MM.1S (cell line): Measurements from ENCODE around the gene WNT5A.

Experiments
- DNase-seq: peaks from one replicate; pipeline ENCODE4 v3.0.0-alpha.2; 2015
- H2AFZ ChIP-seq: fragments of 300-600 bp; sonication (generic); 2 replicates; pipeline ENCODE4 v1.6.0; 2016; ENCODE audit warnings: antibody characterized with exemption, low read length
- H3F3A ChIP-seq: fragments of 300-600 bp; sonication (generic); 2 replicates; pipeline ENCODE4 v1.6.1; 2016; ENCODE audit warnings: mild to moderate bottlenecking, antibody characterized with exemption, low read length, moderate library complexity, mixed read lengths; ENCODE audit not compliant: insufficient read depth
- H3K27ac ChIP-seq: fragments of 300-600 bp; sonication (generic); 2 replicates; pipeline ENCODE4 v1.5.1; 2016; ENCODE audit warnings: mild to moderate bottlenecking, low read length
- H3K27me3 ChIP-seq: fragments of 300-600 bp; sonication (generic); replicated peaks from 2 replicates; pipeline ENCODE4 v1.6.0; 2016; ENCODE audit warnings: low read length; ENCODE audit not compliant: insufficient read depth
- H3K36me3 ChIP-seq: fragments of 300-600 bp; sonication (generic); replicated peaks from 2 replicates; pipeline ENCODE4 v1.6.1; 2016; ENCODE audit warnings: mild to moderate bottlenecking, low read length, mixed read lengths; ENCODE audit not compliant: insufficient read depth
- H3K4me1 ChIP-seq: fragments of 300-600 bp; sonication (generic); 2 replicates; pipeline ENCODE4 v1.6.1; 2016; ENCODE audit warnings: low read length, mixed read lengths
- H3K4me2 ChIP-seq: fragments of 300-600 bp; sonication (generic); 2 replicates; pipeline ENCODE4 v1.6.0; 2016; ENCODE audit warnings: low read depth, low read length
- H3K4me3 ChIP-seq: fragments of 300-600 bp; sonication (generic); 2 replicates; pipeline ENCODE4 v1.5.1; 2016; ENCODE audit warnings: low read length, mixed read lengths
- H3K79me2 ChIP-seq: fragments of 300-600 bp; sonication (generic); 2 replicates; pipeline ENCODE4 v1.6.1; 2016; ENCODE audit warnings: mixed run types, low read length, mixed read lengths
- H3K9ac ChIP-seq: fragments of 300-600 bp; sonication (generic); 2 replicates; pipeline ENCODE4 v1.6.1; 2016; ENCODE audit warnings: low read length, mixed read lengths
- H3K9me2 ChIP-seq: fragments of 300-600 bp; sonication (generic); replicated peaks from 2 replicates; pipeline ENCODE4 v1.6.1; 2016; ENCODE audit warnings: mild to moderate bottlenecking, low read length, mixed read lengths; ENCODE audit not compliant: insufficient read depth
- H3K9me3 ChIP-seq: fragments of 300-600 bp; sonication (generic); replicated peaks from 2 replicates; pipeline ENCODE4 v1.6.1; 2016; ENCODE audit warnings: mild to moderate bottlenecking, low read length, mixed read lengths; ENCODE audit not compliant: insufficient read depth
- H4K20me1 ChIP-seq: fragments of 300-600 bp; sonication (generic); 2 replicates; pipeline ENCODE4 v1.6.1; 2016; ENCODE audit warnings: mild to moderate bottlenecking, low read length, moderate library complexity, mixed read lengths; ENCODE audit not compliant: insufficient read depth
- EZH2 ChIP-seq: fragments of 300-600 bp; sonication (generic); optimal IDR thresholded peaks from 2 replicates; pipeline ENCODE3; 2017; ENCODE audit warnings: low read depth, mild to moderate bottlenecking, antibody characterized with exemption, low read length, mixed read lengths
- EZH2phosphoT487 ChIP-seq: fragments of 300-600 bp; sonication (generic); IDR thresholded peaks from 2 replicates; pipeline ENCODE4 v1.6.1; 2018; ENCODE audit warnings: antibody characterized with exemption, low read length
- TF ChIP-seq, protein P1 (sequence below): fragments of 300-600 bp; sonication (generic); IDR thresholded peaks from 2 replicates; pipeline ENCODE4 v1.5.1; 2016; ENCODE audit warnings: antibody characterized with exemption, low read length, mixed read lengths

Gene WNT5A

DNA sequence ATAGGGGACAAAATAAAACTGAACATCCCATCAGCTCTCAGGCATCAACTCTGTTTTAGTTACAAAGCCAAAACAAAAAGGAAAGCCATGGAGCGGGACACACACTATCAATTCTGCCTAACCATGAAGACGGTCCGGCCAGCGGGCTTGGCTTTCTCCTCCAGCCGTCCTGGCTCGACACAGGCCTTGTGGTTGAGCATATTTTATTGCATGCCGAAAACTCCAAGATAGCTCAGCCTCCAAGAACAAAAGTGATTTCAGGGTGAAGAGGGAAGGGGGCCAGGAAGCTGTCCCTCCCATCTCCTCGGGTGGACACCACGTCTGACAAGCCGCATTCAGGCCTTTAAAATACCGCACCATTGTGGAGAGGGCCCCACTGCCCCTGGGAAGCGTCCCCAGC is 31.2 kb downstream of the WNT5A start:
- Histone ChIP-seq H3K36me3 (no peaks in the 10 kb centered on the region), H3K4me3 (no peak overlapping the region), H3K9me3 (no peaks in the 10 kb centered on the region), H3K4me2 (no peak overlapping the region), H3K79me2 (no peaks in the 10 kb centered on the region), H2AFZ (no peak overlapping the region), H3K9ac (no peak overlapping the region), H3K9me2 (no peaks in the 10 kb centered on the region), H4K20me1 (no peaks in the 10 kb centered on the region), H3F3A (no peaks in the 10 kb centered on the region), H3K4me1 (peaks cover 7% of the 10 kb centered on the region; the same call in 1 of the 2 replicates), H3K27me3 (no peaks in the 10 kb centered on the region), H3K27ac (no peak overlapping the region)
- TF ChIP-seq, protein P1, sequence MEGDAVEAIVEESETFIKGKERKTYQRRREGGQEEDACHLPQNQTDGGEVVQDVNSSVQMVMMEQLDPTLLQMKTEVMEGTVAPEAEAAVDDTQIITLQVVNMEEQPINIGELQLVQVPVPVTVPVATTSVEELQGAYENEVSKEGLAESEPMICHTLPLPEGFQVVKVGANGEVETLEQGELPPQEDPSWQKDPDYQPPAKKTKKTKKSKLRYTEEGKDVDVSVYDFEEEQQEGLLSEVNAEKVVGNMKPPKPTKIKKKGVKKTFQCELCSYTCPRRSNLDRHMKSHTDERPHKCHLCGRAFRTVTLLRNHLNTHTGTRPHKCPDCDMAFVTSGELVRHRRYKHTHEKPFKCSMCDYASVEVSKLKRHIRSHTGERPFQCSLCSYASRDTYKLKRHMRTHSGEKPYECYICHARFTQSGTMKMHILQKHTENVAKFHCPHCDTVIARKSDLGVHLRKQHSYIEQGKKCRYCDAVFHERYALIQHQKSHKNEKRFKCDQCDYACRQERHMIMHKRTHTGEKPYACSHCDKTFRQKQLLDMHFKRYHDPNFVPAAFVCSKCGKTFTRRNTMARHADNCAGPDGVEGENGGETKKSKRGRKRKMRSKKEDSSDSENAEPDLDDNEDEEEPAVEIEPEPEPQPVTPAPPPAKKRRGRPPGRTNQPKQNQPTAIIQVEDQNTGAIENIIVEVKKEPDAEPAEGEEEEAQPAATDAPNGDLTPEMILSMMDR: no peak
- TF ChIP-seq EZH2phosphoT487 (no peak), EZH2 (no peak)
- DNase-seq: no peak

DNA sequence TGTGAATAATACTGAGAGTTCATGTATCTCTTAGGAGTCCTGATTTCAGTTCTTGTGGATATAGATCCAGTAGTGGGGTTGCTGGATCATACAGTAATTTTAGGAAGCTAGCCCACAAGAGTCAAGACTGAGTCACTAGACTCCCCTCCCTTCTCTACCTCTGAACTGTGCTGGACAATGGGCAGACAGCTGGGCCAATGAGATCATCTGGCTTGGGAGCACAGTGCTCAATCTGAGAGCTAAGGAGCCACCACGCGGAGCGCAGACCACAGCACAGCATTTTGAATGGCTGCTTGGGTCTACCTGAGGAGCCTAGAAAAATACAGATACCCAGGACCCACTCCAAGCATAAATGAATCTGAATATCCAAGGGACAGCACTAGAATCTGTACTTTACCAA is 32.5 kb downstream of the WNT5A start:
- no peaks in the 10 kb centered on the region for H3K36me3 ChIP-seq
- no peak overlapping the region for H3K4me3 ChIP-seq
- H3K27ac ChIP-seq: no peak overlapping the region
- H3K9me2 ChIP-seq: no peaks in the 10 kb centered on the region
- H3K9me3 ChIP-seq: no peaks in the 10 kb centered on the region
- H3K9ac ChIP-seq: no peak overlapping the region
- TF ChIP-seq EZH2phosphoT487 (no peak), EZH2 (no peak)
- TF ChIP-seq, protein P1: no peak
- peaks cover 7% of the 10 kb centered on the region; the same call in 1 of the 2 replicates for H3K4me1 ChIP-seq
- H3F3A ChIP-seq: no peaks in the 10 kb centered on the region
- no peaks in the 10 kb centered on the region for H4K20me1 ChIP-seq
- H2AFZ ChIP-seq: no peak overlapping the region
- H3K79me2 ChIP-seq: no peaks in the 10 kb centered on the region
- no peaks in the 10 kb centered on the region for H3K27me3 ChIP-seq
- H3K4me2 ChIP-seq: no peak overlapping the region
- DNase-seq: no peak

DNA sequence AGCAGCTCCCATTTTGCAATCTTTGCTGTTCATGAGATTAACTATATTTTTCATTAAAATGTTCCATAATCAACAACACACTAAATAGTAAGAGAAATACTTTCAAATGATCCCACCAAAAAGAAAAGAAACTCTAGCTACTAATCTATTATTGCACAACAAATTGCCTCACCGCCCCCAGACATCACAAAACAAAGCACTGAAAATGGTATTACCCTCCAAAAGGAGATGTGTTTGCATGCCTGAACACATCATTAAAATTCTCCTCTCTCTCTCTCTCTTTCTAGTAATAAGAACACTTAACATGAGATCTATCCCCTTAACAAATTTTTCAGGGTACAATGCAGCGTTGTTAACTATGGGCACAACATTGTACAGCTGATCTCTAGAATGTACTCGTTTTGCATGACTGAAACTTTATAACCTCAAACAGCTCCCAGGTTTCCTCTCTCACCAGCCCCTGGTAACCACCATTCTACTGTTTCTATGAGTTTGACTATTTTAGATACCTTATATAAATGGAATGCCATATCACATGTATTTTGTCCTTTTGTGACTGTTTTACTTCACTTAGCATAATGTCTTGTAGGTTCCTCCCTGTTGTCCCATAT is 33.1 kb downstream of the WNT5A start:
- TF ChIP-seq, protein P1: no peak
- TF ChIP-seq EZH2 (no peak), EZH2phosphoT487 (no peak)
- H3K79me2 ChIP-seq: no peaks in the 10 kb centered on the region
- no peaks in the 10 kb centered on the region for H3K9me2 ChIP-seq
- H3K4me1 ChIP-seq: peaks cover 7% of the 10 kb centered on the region; the same call in 1 of the 2 replicates
- no peaks in the 10 kb centered on the region for H4K20me1 ChIP-seq
- no peaks in the 10 kb centered on the region for H3F3A ChIP-seq
- no peaks in the 10 kb centered on the region for H3K36me3 ChIP-seq
- H3K27ac ChIP-seq: no peak overlapping the region
- H3K27me3 ChIP-seq: no peaks in the 10 kb centered on the region
- DNase-seq: peak; percentile 44
- no peak overlapping the region for H3K9ac ChIP-seq
- no peak overlapping the region for H2AFZ ChIP-seq
- H3K4me2 ChIP-seq: no peak overlapping the region
- no peaks in the 10 kb centered on the region for H3K9me3 ChIP-seq
- no peak overlapping the region for H3K4me3 ChIP-seq
